Neural cell (in vitro differentiated cells): ENCODE results near the gene THRB. TPM values are rescaled to one million over a fixed set of nuclear protein-coding genes. Genes with fewer than 3 reads are reported as not detected.
A peak's percentile ranks its signal among the peaks of the same experiment; 100 is the strongest.

Source experiments
- H2AFZ ChIP-seq: fragments of 200-600, 300-800 bp; sonication (generic), shearing (Covaris generic); 2 replicates; pipeline ENCODE4 v1.6.0; 2014; ENCODE audit warnings: low read depth, mild to moderate bottlenecking, antibody characterized with exemption, low read length, moderate library complexity
- H3F3A ChIP-seq: fragments of 200-600 bp; shearing (Covaris generic); 2 replicates; pipeline ENCODE4 v1.6.1; 2016; ENCODE audit warnings: mild to moderate bottlenecking, moderate library complexity, mixed read lengths, antibody characterized with exemption, low read length; ENCODE audit not compliant: insufficient read depth, poor library complexity, severe bottlenecking
- H3K27ac ChIP-seq: fragments of 200-600, 300-800 bp; sonication (generic), shearing (Covaris generic); 2 replicates; pipeline ENCODE4 v1.5.1; 2014; ENCODE audit warnings: mild to moderate bottlenecking, low read length, moderate library complexity
- H3K27me3 ChIP-seq: fragments of 300-800, 200-600 bp; sonication (generic), shearing (Covaris generic); 2 replicates; pipeline ENCODE4 v1.6.0; 2014; ENCODE audit warnings: mild to moderate bottlenecking, low read depth, low read length, moderate library complexity; ENCODE audit not compliant: insufficient read depth
- H3K36me3 ChIP-seq: fragments of 300-800, 200-600 bp; sonication (generic), shearing (Covaris generic); 2 replicates; pipeline ENCODE4 v1.5.1; 2014; ENCODE audit warnings: mild to moderate bottlenecking, antibody characterized with exemption, low read length, moderate library complexity; ENCODE audit not compliant: insufficient read depth
- H3K4me2 ChIP-seq: fragments of 300-800, 200-600 bp; sonication (generic), shearing (Covaris generic); 2 replicates; pipeline ENCODE4 v1.6.0; 2014; ENCODE audit warnings: mild to moderate bottlenecking, low read length
- H3K4me3 ChIP-seq: fragments of 300-800, 200-600 bp; sonication (generic), shearing (Covaris generic); 2 replicates; pipeline ENCODE4 v1.5.1; 2014; ENCODE audit warnings: mild to moderate bottlenecking, low read length, moderate library complexity
- H3K79me2 ChIP-seq: fragments of 200-600 bp; shearing (Covaris generic); replicated peaks from 2 replicates; pipeline ENCODE4 v1.6.0; 2014; ENCODE audit warnings: mild to moderate bottlenecking, low read length, moderate library complexity; ENCODE audit not compliant: insufficient read depth
- H3K9ac ChIP-seq: fragments of 300-800, 200-600 bp; sonication (generic), shearing (Covaris generic); 2 replicates; pipeline ENCODE4 v1.6.1; 2016; ENCODE audit warnings: mild to moderate bottlenecking, low read length, mixed read lengths
- H3K9me2 ChIP-seq: fragments of 200-600 bp; shearing (Covaris generic); 2 replicates; pipeline ENCODE4 v1.6.1; 2016; ENCODE audit warnings: mild to moderate bottlenecking, low read length, mixed read lengths; ENCODE audit not compliant: insufficient read depth
- H3K9me3 ChIP-seq: fragments of 200-600, 300-800 bp; sonication (generic), shearing (Covaris generic); 2 replicates; pipeline ENCODE4 v1.6.1; 2016; ENCODE audit warnings: mild to moderate bottlenecking, mixed run types, low read length, moderate library complexity, mixed read lengths
- H4K20me1 ChIP-seq: fragments of 200-600 bp; shearing (Covaris generic); 2 replicates; pipeline ENCODE4 v1.6.1; 2016; ENCODE audit warnings: mild to moderate bottlenecking, mixed run types; ENCODE audit not compliant: insufficient read depth
- CTCF ChIP-seq: fragments of 450-650 bp; IDR thresholded peaks from 2 replicates; pipeline ENCODE4 v1.5.1; 2014; ENCODE audit warnings: antibody characterized with exemption, mild to moderate bottlenecking, moderate library complexity; ENCODE audit not compliant: poor library complexity, severe bottlenecking
- EP300 ChIP-seq: fragments of 450-650 bp; conservative IDR thresholded peaks from 2 replicates; pipeline ENCODE4 v1.6.1; 2014; ENCODE audit warnings: antibody characterized with exemption, mild to moderate bottlenecking, moderate library complexity; ENCODE audit not compliant: poor library complexity, severe bottlenecking
- POLR2AphosphoS5 ChIP-seq: IDR thresholded peaks from 2 replicates; pipeline ENCODE4 v1.6.1; 2012
- RAD21 ChIP-seq: fragments of 450-650 bp; conservative IDR thresholded peaks from 2 replicates; pipeline ENCODE4 v1.6.1; 2014; ENCODE audit warnings: antibody characterized with exemption, mild to moderate bottlenecking, moderate library complexity
- REST ChIP-seq: IDR thresholded peaks from 2 replicates; pipeline ENCODE4 v1.6.1; 2012; ENCODE audit warnings: borderline replicate concordance
- polyA plus RNA-seq: library from polyadenylated mRNA; depleted of rRNA; stranded (reverse); fragments of >200 nt; gene quantifications from 2 replicates; pipeline ENCODE4 v1.2.3, GENCODE V29; 2014

Gene THRB
- polyA plus RNA-seq, 1 donor from 2014 or later = 1.7 TPM

- H3K27me3 ChIP-seq = peaks cover 10% of the 10 kb centered on the region
- no peaks in the 10 kb centered on the region for H3K36me3 ChIP-seq
- H3K9ac ChIP-seq = no peak overlapping the region
- H3K79me2 ChIP-seq = no peaks in the 10 kb centered on the region
- TF ChIP-seq POLR2AphosphoS5 = no peak
- TF ChIP-seq REST = no peak
- no peak overlapping the region for H2AFZ ChIP-seq
- no peak overlapping the region for H3K4me3 ChIP-seq
- H3K4me2 ChIP-seq = no peak overlapping the region
- no peaks in the 10 kb centered on the region for H3K9me2 ChIP-seq
- no peak overlapping the region for H3K27ac ChIP-seq
- no peaks in the 10 kb centered on the region for H3K9me3 ChIP-seq
- no peaks in the 10 kb centered on the region for H4K20me1 ChIP-seq
- H3F3A ChIP-seq = no peaks in the 10 kb centered on the region
Observed at GRCh38 chr3:24410860-24411259, 83.8 kb downstream of the THRB start.

GRCh38 chr3:24407980-24408680 lies 86.5 kb downstream of the THRB start:
- TF ChIP-seq REST (peak; percentile 46), POLR2AphosphoS5 (peak; percentile 98), EP300 (peak; percentile 99), RAD21 (no peak), CTCF (no peak)
- Histone ChIP-seq H3F3A (no peaks in the 10 kb centered on the region), H3K79me2 (no peaks in the 10 kb centered on the region)

More at GRCh38 chr3:24407980-24408680, 86.5 kb downstream of the THRB start:
- H2AFZ ChIP-seq = no peak overlapping the region
- no peaks in the 10 kb centered on the region for H3K36me3 ChIP-seq
- no peaks in the 10 kb centered on the region for H4K20me1 ChIP-seq
- no peak overlapping the region for H3K4me2 ChIP-seq
- H3K27me3 ChIP-seq = peaks cover 10% of the 10 kb centered on the region
- no peak overlapping the region for H3K9ac ChIP-seq
- no peak overlapping the region for H3K27ac ChIP-seq
- no peaks in the 10 kb centered on the region for H3K9me2 ChIP-seq
- no peaks in the 10 kb centered on the region for H3K9me3 ChIP-seq
- H3K4me3 ChIP-seq = no peak overlapping the region
